Ishikawa (cell line): ENCODE data around the gene FAM184B.

Experiments used
- NFIC ChIP-seq: IDR thresholded peaks from 2 replicates; pipeline ENCODE4 v1.6.1; 2012
- RAD21 ChIP-seq: IDR thresholded peaks from 2 replicates; pipeline ENCODE4 v1.6.1; 2012; ENCODE audit warnings: low read depth

DNA sequence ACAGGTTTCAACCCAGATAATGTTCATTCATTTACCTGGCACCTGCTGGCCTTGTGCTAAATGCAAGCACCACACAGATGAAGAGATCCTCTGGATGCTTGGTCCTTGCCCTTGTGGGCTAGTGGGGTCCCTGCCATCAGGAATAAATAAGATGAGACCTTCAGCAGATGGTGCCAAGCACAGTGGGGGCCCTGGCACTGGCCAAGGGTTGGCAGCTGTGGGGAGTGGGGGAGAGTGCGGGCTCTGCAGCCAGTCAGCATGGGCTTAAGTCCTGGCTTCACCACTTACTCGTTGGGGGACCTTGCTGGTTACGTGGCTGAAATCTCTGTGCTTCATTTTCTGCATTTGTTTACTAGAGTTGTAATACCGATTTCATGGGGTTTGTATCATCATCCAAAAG is 197.5 kb downstream of the FAM184B start:
- TF ChIP-seq NFIC (no peak), RAD21 (no peak)
